ENCODE measurements around the gene PDE4D.

DNA sequence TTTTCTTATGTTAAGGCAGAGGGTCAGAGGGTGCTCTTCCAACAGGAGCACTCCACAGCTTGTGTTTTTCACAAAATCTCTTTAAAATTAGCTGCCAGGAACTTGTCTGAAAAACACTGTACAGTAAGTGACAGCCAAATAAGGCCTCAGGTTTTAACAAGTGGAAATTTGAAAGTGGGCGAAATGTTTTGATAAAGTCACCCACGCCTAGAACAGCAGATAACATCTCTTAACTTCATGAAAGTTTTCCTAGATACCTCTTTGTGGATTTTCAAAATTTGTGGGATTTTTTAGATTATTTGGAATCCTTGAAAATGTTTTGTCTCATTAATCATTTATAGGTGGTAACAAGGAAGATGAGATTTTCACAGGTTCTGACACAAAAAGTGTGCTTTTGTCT, 121.3 kb downstream of the PDE4D start:
- TF ChIP-seq, protein P1, sequence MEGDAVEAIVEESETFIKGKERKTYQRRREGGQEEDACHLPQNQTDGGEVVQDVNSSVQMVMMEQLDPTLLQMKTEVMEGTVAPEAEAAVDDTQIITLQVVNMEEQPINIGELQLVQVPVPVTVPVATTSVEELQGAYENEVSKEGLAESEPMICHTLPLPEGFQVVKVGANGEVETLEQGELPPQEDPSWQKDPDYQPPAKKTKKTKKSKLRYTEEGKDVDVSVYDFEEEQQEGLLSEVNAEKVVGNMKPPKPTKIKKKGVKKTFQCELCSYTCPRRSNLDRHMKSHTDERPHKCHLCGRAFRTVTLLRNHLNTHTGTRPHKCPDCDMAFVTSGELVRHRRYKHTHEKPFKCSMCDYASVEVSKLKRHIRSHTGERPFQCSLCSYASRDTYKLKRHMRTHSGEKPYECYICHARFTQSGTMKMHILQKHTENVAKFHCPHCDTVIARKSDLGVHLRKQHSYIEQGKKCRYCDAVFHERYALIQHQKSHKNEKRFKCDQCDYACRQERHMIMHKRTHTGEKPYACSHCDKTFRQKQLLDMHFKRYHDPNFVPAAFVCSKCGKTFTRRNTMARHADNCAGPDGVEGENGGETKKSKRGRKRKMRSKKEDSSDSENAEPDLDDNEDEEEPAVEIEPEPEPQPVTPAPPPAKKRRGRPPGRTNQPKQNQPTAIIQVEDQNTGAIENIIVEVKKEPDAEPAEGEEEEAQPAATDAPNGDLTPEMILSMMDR (IDR thresholded peaks at IDR 0.05): no peak
- no peak for TF ChIP-seq ZBTB21 (CRISPR knock-in tag; IDR thresholded peaks at IDR 0.05; ENCODE audit: borderline replicate concordance)
- TF ChIP-seq IRF2 (CRISPR knock-in tag; IDR thresholded peaks at IDR 0.05; ENCODE audit: borderline replicate concordance, low read depth): no peak
- TF ChIP-seq, protein P2, sequence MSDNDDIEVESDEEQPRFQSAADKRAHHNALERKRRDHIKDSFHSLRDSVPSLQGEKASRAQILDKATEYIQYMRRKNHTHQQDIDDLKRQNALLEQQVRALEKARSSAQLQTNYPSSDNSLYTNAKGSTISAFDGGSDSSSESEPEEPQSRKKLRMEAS (CRISPR knock-in tag; IDR thresholded peaks at IDR 0.05): no peak
- TF ChIP-seq GABPB1 (CRISPR knock-in tag; IDR thresholded peaks at IDR 0.05): no peak
- TF ChIP-seq SP1 (CRISPR knock-in tag; conservative IDR thresholded peaks at IDR 0.05): no peak
- TF ChIP-seq, protein P3, sequence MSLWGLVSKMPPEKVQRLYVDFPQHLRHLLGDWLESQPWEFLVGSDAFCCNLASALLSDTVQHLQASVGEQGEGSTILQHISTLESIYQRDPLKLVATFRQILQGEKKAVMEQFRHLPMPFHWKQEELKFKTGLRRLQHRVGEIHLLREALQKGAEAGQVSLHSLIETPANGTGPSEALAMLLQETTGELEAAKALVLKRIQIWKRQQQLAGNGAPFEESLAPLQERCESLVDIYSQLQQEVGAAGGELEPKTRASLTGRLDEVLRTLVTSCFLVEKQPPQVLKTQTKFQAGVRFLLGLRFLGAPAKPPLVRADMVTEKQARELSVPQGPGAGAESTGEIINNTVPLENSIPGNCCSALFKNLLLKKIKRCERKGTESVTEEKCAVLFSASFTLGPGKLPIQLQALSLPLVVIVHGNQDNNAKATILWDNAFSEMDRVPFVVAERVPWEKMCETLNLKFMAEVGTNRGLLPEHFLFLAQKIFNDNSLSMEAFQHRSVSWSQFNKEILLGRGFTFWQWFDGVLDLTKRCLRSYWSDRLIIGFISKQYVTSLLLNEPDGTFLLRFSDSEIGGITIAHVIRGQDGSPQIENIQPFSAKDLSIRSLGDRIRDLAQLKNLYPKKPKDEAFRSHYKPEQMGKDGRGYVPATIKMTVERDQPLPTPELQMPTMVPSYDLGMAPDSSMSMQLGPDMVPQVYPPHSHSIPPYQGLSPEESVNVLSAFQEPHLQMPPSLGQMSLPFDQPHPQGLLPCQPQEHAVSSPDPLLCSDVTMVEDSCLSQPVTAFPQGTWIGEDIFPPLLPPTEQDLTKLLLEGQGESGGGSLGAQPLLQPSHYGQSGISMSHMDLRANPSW (CRISPR knock-in tag; conservative IDR thresholded peaks at IDR 0.05; ENCODE audit: low read depth): no peak
- TF ChIP-seq NR1H2 (CRISPR knock-in tag; IDR thresholded peaks at IDR 0.05): no peak
- TF ChIP-seq, protein P4, sequence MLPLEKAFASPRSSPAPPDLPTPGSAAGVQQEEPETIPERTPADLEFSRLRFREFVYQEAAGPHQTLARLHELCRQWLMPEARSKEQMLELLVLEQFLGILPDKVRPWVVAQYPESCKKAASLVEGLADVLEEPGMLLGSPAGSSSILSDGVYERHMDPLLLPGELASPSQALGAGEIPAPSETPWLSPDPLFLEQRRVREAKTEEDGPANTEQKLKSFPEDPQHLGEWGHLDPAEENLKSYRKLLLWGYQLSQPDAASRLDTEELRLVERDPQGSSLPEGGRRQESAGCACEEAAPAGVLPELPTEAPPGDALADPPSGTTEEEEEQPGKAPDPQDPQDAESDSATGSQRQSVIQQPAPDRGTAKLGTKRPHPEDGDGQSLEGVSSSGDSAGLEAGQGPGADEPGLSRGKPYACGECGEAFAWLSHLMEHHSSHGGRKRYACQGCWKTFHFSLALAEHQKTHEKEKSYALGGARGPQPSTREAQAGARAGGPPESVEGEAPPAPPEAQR (CRISPR knock-in tag; IDR thresholded peaks at IDR 0.05): no peak
- no peak for TF ChIP-seq FOXJ3 (CRISPR knock-in tag; IDR thresholded peaks at IDR 0.05; ENCODE audit: borderline replicate concordance)
- TF ChIP-seq, protein P5, sequence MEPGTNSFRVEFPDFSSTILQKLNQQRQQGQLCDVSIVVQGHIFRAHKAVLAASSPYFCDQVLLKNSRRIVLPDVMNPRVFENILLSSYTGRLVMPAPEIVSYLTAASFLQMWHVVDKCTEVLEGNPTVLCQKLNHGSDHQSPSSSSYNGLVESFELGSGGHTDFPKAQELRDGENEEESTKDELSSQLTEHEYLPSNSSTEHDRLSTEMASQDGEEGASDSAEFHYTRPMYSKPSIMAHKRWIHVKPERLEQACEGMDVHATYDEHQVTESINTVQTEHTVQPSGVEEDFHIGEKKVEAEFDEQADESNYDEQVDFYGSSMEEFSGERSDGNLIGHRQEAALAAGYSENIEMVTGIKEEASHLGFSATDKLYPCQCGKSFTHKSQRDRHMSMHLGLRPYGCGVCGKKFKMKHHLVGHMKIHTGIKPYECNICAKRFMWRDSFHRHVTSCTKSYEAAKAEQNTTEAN (CRISPR knock-in tag; IDR thresholded peaks at IDR 0.05): no peak
- TF ChIP-seq, protein P6, sequence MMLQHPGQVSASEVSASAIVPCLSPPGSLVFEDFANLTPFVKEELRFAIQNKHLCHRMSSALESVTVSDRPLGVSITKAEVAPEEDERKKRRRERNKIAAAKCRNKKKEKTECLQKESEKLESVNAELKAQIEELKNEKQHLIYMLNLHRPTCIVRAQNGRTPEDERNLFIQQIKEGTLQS (CRISPR knock-in tag; conservative IDR thresholded peaks at IDR 0.05): no peak
- no peak for TF ChIP-seq FOXK1 (CRISPR knock-in tag; IDR thresholded peaks at IDR 0.05)
